GM21381 (cell line): Measurements from ENCODE around the gene ALAS1.
"Not testable (repeated sequence)": the region's sequence is repeated elsewhere in the genome, so short reads cannot be mapped to it uniquely, and the experiment has no call there.

Source experiments
- ATAC-seq: cut with Tn5 transposase; IDR thresholded peaks from one replicate; pipeline ENCODE4 v1.9.1; 2021; ENCODE audit warnings: mild to moderate bottlenecking, moderate library complexity; ENCODE audit not compliant: unreplicated experiment

ALAS1 gene

DNA sequence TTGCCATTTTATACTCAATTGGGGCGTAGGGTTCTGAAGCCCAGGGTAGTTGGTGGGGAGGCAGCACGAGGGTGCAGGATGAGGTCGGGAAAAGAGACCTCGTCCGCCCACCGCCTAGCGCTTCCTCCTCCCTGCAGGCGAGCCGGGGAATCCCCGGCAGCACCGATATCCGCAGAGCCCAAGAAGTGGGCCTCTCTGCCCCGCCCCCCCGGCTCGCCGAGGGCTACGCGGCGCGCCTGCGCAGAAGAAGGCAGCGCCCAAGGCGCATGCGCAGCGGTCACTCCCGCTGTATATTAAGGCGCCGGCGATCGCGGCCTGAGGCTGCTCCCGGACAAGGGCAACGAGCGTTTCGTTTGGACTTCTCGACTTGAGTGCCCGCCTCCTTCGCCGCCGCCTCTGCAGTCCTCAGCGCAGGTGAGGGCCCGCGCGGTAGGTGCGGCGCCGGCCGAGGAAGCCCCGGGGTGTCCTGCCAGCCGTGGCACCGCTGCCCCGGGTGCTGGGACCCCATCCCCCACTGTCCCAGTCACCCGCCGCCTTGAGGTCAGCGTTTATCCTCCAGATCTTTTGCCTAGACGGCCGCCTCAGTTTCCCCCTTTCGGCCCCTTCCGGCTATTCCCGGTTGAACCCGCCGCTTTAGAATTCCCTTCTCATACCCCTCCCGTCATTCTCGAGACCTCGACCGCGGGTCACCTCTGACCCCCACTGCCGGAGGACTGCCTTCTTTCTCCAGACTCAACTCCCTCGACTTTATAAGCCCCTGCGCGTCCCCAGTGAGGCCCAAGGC is at the start of gene ALAS1:
Gene ALAS1, plus strand, starts transcription at position 319 of the 784 bp plus-strand sequence. CDS start 1,082 bp downstream, outside the sequence.
- ATAC-seq, result peak; percentile 87

DNA sequence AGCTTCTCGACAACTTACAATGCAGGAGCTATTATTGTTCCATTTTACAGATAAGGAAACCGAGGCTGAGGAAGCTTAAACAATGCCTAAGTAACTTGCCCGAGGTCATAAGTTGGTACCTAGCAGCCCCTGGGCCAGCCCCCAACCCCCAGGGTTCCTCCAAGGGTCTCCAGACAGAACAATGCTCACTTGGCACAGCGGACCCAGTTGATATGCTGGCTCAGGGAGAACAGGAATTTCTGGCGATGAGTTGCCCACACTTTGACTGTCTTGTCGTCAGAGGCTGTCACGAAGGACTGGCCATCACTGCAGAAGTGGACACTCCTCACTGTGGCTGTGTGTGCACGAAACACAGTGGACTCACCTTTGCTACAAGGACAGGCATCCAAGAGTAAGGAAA is 48.9 kb upstream of the ALAS1 start:
- no peak for ATAC-seq

- ATAC-seq, result no peak
Measured at GRCh38 chr3:52149726-52150125, 48.2 kb upstream of the ALAS1 start.

- ATAC-seq, result no peak
Measured at GRCh38 chr3:52150357-52150756, 47.6 kb upstream of the ALAS1 start.

DNA sequence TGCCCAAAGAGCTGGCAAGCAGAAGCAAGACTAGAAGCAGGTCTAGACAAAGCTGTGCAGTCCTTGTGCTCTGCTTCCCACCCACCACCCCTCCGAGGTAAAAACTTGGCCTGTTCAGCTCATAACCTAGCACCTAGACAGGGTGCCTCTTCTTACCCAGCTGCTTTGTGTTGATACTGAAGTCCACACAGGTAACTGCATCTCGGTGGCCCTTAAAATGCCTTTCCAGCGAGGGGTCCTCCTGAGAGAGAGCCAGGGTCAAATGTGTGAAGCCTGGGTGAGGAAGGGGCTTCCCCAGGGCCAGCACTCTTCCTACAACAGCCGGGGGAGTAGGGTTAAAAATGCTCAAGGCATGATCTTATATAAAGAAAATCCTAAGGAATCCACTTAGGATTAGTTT is 47.1 kb upstream of the ALAS1 start:
- no peak for ATAC-seq

DNA sequence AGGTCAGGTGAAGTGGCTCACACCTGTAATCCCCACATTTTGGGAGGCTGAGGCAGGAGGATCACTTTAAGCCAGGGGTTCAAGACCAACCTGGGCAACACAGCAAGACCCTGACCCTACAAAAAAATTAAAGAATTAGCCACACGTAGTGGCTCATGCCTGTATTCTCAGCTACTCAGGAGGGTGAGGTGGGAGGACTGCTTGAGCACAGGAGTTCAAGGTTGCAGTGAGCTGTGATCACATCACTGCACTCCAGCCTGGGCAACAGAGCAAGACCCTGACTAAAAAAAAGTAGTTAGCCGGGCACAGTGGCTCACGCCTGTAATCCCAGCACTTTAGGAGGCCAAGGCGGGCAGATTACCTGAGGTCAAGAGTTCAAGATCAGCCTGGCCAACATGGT is 46.0 kb upstream of the ALAS1 start:
- not testable (repeated sequence) for ATAC-seq

- no peak for ATAC-seq
Measured at GRCh38 chr3:52153389-52154096, 44.4 kb upstream of the ALAS1 start.

- peak; percentile 75 for ATAC-seq
Measured at GRCh38 chr3:52154135-52155094, 43.5 kb upstream of the ALAS1 start, which contains the start of gene POC1A. Gene POC1A, minus strand, starts transcription at chr3:52154423. Its CDS starts 51 bp downstream, at chr3:52154372.

- ATAC-seq, result no peak
Measured at GRCh38 chr3:52155912-52156311, 42.0 kb upstream of the ALAS1 start.

DNA sequence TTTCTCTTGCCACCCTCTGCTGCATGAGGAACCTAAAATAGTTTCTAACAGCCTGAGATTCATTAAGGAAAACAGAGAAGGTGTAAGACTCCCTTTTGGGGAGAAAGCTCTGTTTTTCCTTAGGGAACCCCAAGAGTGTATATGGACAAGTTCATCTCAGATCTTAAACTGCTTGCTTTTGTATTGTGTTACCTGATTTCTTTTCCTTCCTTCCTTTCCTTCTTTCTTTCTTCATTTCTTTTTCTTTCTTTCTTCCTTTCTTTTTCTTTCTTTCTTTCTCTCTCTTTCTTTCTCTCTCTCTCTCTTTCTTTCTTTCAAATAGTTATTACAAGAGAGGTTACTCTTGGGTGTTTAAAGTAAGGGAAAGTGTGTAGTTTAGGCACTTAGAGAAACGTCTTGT is 38.5 kb upstream of the ALAS1 start:
- no peak for ATAC-seq

DNA sequence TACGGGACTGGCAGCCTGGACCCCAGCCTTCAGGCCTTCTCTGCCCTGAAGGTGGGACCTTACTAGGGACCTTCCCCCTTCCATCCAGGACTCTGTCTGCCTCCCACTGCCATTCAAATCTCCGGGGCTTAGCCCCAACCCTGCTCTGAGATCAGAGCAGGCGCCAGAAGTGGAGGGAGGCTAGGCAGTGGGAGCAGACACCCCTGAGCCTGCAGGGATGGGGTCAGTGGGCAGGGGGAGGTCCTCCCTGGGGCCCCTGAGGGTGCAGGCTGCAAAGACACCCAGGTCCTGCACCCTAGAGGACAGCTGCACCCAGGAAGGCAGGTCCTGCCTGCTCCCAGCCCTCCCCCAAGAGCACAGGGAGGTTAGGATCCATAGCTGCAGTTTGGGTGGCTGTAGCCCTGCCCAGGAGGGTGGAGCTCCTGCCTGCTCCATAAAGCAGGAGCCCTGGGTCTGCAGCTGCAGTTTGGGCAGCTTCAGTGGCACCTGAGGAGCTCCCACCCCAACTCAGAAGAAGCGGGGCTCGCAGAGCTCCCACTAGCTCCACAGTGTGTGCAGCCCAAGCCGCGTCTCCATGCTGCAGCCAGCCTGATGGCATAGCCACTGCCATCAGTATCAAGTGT is 35.6 kb upstream of the ALAS1 start:
- no peak for ATAC-seq

GRCh38 chr3:52167240-52167639 is 30.7 kb upstream of the ALAS1 start:
- no peak for ATAC-seq

DNA sequence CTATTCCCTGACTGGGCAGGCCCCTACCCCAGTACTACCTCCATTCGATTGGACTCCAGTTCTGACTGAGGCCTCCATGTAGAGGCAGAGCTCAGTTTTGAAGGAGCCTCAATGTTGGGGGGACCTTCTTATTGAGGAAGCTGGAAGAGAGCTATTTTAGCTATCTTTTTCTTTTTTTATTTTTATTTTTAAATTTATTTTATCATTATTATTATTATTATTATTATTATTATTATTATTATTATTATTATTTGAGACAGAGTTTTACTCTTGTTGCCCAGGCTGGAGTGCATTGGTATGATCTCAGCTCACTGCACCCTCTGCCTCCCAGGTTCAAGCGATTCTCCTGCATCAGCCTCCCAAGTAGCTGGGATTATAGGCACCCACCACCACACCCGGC is 27.7 kb upstream of the ALAS1 start:
- ATAC-seq, result not testable (repeated sequence)

DNA sequence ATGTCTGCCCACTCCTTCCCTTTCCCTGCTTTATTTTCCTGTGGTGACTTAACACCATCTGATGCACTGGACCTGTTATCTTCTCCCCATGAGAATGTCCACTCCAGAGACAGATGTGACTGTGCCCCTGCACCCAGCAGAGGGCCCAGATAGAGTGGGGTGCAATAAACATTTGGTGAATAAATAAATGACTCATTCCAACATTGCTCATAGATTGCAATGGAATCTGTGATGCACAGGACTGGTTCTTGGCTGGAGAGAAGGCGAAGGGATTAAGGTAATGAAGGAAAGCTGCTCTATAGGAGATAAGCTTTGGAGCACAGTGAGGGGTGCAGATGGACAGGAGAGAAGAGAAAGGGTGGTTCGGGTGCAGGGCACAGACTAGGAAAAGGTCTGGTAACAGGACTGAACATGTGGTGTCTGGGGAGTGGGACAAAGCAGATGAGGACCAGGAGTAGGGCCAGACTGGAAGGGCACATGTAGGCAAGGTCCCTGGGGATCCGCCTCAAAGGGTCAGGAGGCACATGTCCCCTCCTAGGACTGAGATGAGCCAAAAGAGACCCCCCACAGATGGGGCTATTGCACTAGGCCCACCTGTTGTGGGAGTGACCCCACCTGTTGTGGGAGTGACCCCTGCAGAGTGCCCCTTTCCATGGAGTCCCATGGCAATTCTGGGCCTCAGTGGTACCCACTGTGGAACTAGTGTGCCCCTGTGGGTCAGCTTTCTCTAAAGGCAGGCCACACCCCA is 26.3 kb upstream of the ALAS1 start:
- ATAC-seq, result no peak

DNA sequence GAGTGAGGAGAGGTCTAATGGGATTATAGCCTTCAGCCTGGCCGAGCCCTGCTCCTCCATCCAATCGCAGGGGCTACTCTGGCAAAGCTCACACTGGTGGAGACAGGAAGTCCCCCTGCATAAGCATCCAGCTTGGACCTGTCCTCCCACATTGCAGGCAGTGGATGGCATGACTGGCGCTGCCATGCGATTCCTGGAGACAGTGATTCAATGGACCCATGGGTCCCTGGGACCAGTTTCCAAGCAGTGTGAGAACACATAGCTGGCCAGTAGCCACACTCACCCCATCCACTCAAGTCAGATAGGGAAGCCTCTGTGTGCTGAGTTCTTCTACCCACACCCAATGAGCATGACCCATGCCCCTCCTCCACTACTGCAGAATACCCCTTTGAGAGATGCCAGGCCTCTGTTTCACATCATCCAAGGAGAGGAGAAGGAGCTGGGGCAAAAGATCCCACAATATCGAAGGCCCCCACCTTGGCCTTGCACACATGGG is 25.6 kb upstream of the ALAS1 start:
- no peak for ATAC-seq

- ATAC-seq, result no peak
Measured at GRCh38 chr3:52173101-52173500, 24.9 kb upstream of the ALAS1 start.

DNA sequence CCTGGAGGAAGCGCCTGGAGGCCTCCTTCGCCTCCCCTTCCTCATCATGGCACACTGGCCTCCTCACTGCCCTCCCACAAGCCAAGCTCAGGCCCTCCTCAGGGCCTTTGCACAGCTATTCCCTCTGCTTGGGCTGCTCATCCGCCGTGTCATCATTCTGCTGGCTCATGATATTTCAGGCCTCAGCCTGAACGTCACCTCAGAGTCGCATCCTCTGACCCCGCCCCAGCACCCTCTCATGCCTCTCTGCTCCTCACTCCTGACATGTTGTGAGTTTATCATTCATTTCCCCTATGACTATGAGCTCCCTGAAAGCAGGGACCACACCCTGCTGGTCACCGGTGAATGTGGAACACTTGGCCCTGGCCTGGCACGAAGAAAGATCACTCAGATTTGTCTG is 23.1 kb upstream of the ALAS1 start:
- ATAC-seq, result no peak

- no peak for ATAC-seq
Measured at GRCh38 chr3:52175416-52176179, 22.4 kb upstream of the ALAS1 start.

GRCh38 chr3:52176180-52176752 is 21.7 kb upstream of the ALAS1 start:
- no peak for ATAC-seq
